IMR-90 (cell line): ENCODE data around the gene LMOD2. TPM values are rescaled to one million over a fixed set of nuclear protein-coding genes. Genes with fewer than 3 reads are reported as not detected.

Experiments
- ATAC-seq: fragments of 200-7000 bp; cut with Tn5 transposase; 2 replicates; pipeline ENCODE4 v1.9.1; 2020; ENCODE audit warnings: low read depth, mild to moderate bottlenecking, moderate library complexity
- BruUV-seq: library from RNA; stranded (reverse); fragments of 400-500 nt; replicated peaks from 2 replicates; lab custom pipeline; 2021; lab: Mats Ljungman, UMichigan
- CTCF ChIA-PET: fragments of 300-600 bp; formaldehyde crosslinking; extraction: SDS; loops from one replicate; lab custom pipeline; 2021; ENCODE audit warnings: antibody characterized with exemption; lab: Yijun Ruan, JAX
- POLR2A ChIA-PET: fragments of 300-600 bp; sonication (Branson Sonifier 250); formaldehyde crosslinking; loops from one replicate; lab custom pipeline; 2022; ENCODE audit warnings: antibody characterized with exemption; ENCODE audit not compliant: unreplicated experiment; lab: Charles Lee
- DNase-seq: peaks from one replicate; pipeline ENCODE4 v3.0.0; 2013
- H2AFZ ChIP-seq: replicated peaks from 2 replicates; pipeline ENCODE3; 2013; ENCODE audit warnings: low read length, mild to moderate bottlenecking; ENCODE audit not compliant: poor library complexity
- H2AK5ac ChIP-seq: 2 replicates; pipeline ENCODE4 v1.6.1; 2013; ENCODE audit warnings: low read depth, low read length, inconsistent platforms
- H2AK9ac ChIP-seq: replicated peaks from 2 replicates; pipeline ENCODE3; 2013; ENCODE audit warnings: mild to moderate bottlenecking, low read depth, low read length, moderate library complexity; ENCODE audit not compliant: poor library complexity
- H2BK120ac ChIP-seq: 2 replicates; pipeline ENCODE4 v1.6.1; 2013; ENCODE audit warnings: low read depth, low read length, inconsistent platforms
- H2BK15ac ChIP-seq: 3 replicates; pipeline ENCODE4 v1.6.1; 2013; ENCODE audit warnings: low read depth, low read length, inconsistent platforms
- H2BK20ac ChIP-seq: 2 replicates; pipeline ENCODE4 v1.6.1; 2013; ENCODE audit warnings: low read depth, mild to moderate bottlenecking, inconsistent platforms, low read length, moderate library complexity
- H2BK5ac ChIP-seq: 2 replicates; pipeline ENCODE4 v1.6.1; 2013; ENCODE audit warnings: mild to moderate bottlenecking, low read depth, low read length, inconsistent platforms; ENCODE audit not compliant: poor library complexity, severe bottlenecking
- H3K14ac ChIP-seq: replicated peaks from 2 replicates; pipeline ENCODE4 v1.6.1; 2013; ENCODE audit warnings: low read depth, low read length, inconsistent platforms
- H3K18ac ChIP-seq: 2 replicates; pipeline ENCODE4 v1.6.1; 2013; ENCODE audit warnings: low read depth, low read length, control low read depth
- H3K23ac ChIP-seq: 2 replicates; pipeline ENCODE4 v1.6.1; 2013; ENCODE audit warnings: low read depth, low read length, inconsistent platforms
- H3K27ac ChIP-seq: 2 replicates; pipeline ENCODE4 v1.5.1; 2013; ENCODE audit warnings: mild to moderate bottlenecking, control low read depth, low read length; ENCODE audit not compliant: insufficient read depth
- H3K27me3 ChIP-seq: 2 replicates; pipeline ENCODE4 v1.6.1; 2013; ENCODE audit warnings: low read length; ENCODE audit not compliant: control insufficient read depth, insufficient read depth
- H3K36me3 ChIP-seq: 2 replicates; pipeline ENCODE4 v1.6.1; 2013; ENCODE audit warnings: low read length, mixed read lengths; ENCODE audit not compliant: control insufficient read depth, insufficient read depth
- H3K4ac ChIP-seq: 2 replicates; pipeline ENCODE4 v1.6.1; 2013; ENCODE audit warnings: low read depth, low read length, inconsistent platforms
- H3K4me1 ChIP-seq: 2 replicates; pipeline ENCODE4 v1.6.1; 2013; ENCODE audit warnings: low read length, mixed read lengths; ENCODE audit not compliant: control insufficient read depth, insufficient read depth
- H3K4me2 ChIP-seq: 2 replicates; pipeline ENCODE4 v1.6.1; 2013; ENCODE audit warnings: low read depth, mild to moderate bottlenecking, control low read depth, low read length, moderate library complexity
- H3K4me3 ChIP-seq: 2 replicates; pipeline ENCODE4 v1.5.1; 2013; ENCODE audit warnings: low read depth, mild to moderate bottlenecking, control low read depth, low read length, moderate library complexity; ENCODE audit not compliant: insufficient read depth
- H3K56ac ChIP-seq: 2 replicates; pipeline ENCODE4 v1.6.1; 2013; ENCODE audit warnings: low read length, inconsistent platforms; ENCODE audit not compliant: insufficient read depth; ENCODE audit errors: extremely low read depth
- H3K79me1 ChIP-seq, 2 experiments: 2 replicates each; pipeline ENCODE4 v1.6.1; 2013; ENCODE audit warnings: low read length in 2 of 2, inconsistent platforms in 1 of 2, low read depth in 1 of 2
- H3K9ac ChIP-seq: 2 replicates; pipeline ENCODE4 v1.6.1; 2013; ENCODE audit warnings: low read depth, low read length, control low read depth
- H3K9me1 ChIP-seq: 2 replicates; pipeline ENCODE4 v1.6.1; 2013; ENCODE audit warnings: low read length, inconsistent platforms; ENCODE audit not compliant: insufficient read depth
- H3K9me3 ChIP-seq: 2 replicates; pipeline ENCODE4 v1.6.1; 2013; ENCODE audit warnings: low read length; ENCODE audit not compliant: control insufficient read depth, insufficient read depth
- H4K20me1 ChIP-seq: 2 replicates; pipeline ENCODE4 v1.6.1; 2013; ENCODE audit warnings: low read length, inconsistent platforms; ENCODE audit not compliant: insufficient read depth
- H4K5ac ChIP-seq: 2 replicates; pipeline ENCODE4 v1.6.1; 2013; ENCODE audit warnings: mild to moderate bottlenecking, low read depth, low read length, control low read depth
- H4K8ac ChIP-seq, 2 experiments: 2 replicates each; pipeline ENCODE4 v1.6.1; 2013; ENCODE audit warnings: low read depth in 2 of 2, low read length in 2 of 2, control low read depth in 1 of 2, inconsistent platforms in 1 of 2
- H4K91ac ChIP-seq: 2 replicates; pipeline ENCODE4 v1.6.1; 2013; ENCODE audit warnings: low read depth, low read length, inconsistent platforms; ENCODE audit not compliant: insufficient read depth
- BHLHE40 ChIP-seq: fragments of 150-350 bp; IDR thresholded peaks from 2 replicates; pipeline ENCODE4 v1.6.1; 2016; ENCODE audit warnings: mild to moderate bottlenecking, low read depth, low read length
- CEBPB ChIP-seq: IDR thresholded peaks from 2 replicates; pipeline ENCODE4 v1.6.1; 2012; ENCODE audit warnings: low read depth, low read length, improper control_type of control experiment
- CHD1 ChIP-seq: IDR thresholded peaks from 2 replicates; pipeline ENCODE4 v1.6.1; 2012; ENCODE audit warnings: low read depth, low read length, improper control_type of control experiment
- CTCF ChIP-seq: conservative IDR thresholded peaks from 2 replicates; pipeline ENCODE4 v1.5.1; 2012; ENCODE audit warnings: mild to moderate bottlenecking, low read depth, low read length, improper control_type of control experiment
- ELK1 ChIP-seq: fragments of 150-350 bp; IDR thresholded peaks from 2 replicates; pipeline ENCODE4 v1.6.1; 2016; ENCODE audit warnings: low read depth, mild to moderate bottlenecking, low read length, moderate library complexity, borderline replicate concordance
- FOS ChIP-seq: fragments of 150-350 bp; IDR thresholded peaks from 2 replicates; pipeline ENCODE4 v1.6.1; 2016; ENCODE audit warnings: low read depth, low read length
- MAFK ChIP-seq: IDR thresholded peaks from 2 replicates; pipeline ENCODE4 v1.6.1; 2012; ENCODE audit warnings: low read depth, low read length, improper control_type of control experiment
- MAZ ChIP-seq: IDR thresholded peaks from 2 replicates; pipeline ENCODE4 v1.6.1; 2012; ENCODE audit warnings: low read depth, mild to moderate bottlenecking, low read length, improper control_type of control experiment, moderate library complexity, borderline replicate concordance
- MXI1 ChIP-seq: IDR thresholded peaks from 2 replicates; pipeline ENCODE4 v1.6.1; 2012; ENCODE audit warnings: low read depth, mild to moderate bottlenecking, low read length, moderate library complexity, borderline replicate concordance
- NFE2L2 ChIP-seq: fragments of 150-350 bp; IDR thresholded peaks from 2 replicates; pipeline ENCODE4 v1.6.1; 2016; ENCODE audit warnings: low read depth, mild to moderate bottlenecking, low read length
- POLR2A ChIP-seq: IDR thresholded peaks from 2 replicates; pipeline ENCODE4 v1.6.1; 2012; ENCODE audit warnings: mild to moderate bottlenecking, low read depth, low read length
- RAD21 ChIP-seq: IDR thresholded peaks from 2 replicates; pipeline ENCODE4 v1.6.1; 2012; ENCODE audit warnings: low read length, improper control_type of control experiment
- RCOR1 ChIP-seq: IDR thresholded peaks from 2 replicates; pipeline ENCODE4 v1.6.1; 2012; ENCODE audit warnings: mild to moderate bottlenecking, low read length, improper control_type of control experiment; ENCODE audit not compliant: insufficient replicate concordance
- RFX5 ChIP-seq: IDR thresholded peaks from 2 replicates; pipeline ENCODE4 v1.8.0; 2012; ENCODE audit warnings: low read depth, mild to moderate bottlenecking, low read length, moderate library complexity
- SMC3 ChIP-seq: fragments of 150-350 bp; IDR thresholded peaks from 2 replicates; pipeline ENCODE4 v1.6.1; 2016; ENCODE audit warnings: low read depth, mild to moderate bottlenecking, antibody characterized with exemption, low read length, moderate library complexity
- USF2 ChIP-seq: fragments of 150-350 bp; IDR thresholded peaks from 2 replicates; pipeline ENCODE4 v1.6.1; 2017; ENCODE audit warnings: mild to moderate bottlenecking, antibody characterized with exemption, low read length, low read depth
- WGBS, 2 experiments: methylation state at CpG; one replicate each; pipeline versions ENCODE4 v1.1.5 to v1.1.7; 2013; ENCODE audit warnings: missing lambda C conversion rate in 2 of 2; ENCODE audit not compliant: insufficient read length in 1 of 2; ENCODE audit errors: extremely low coverage in 2 of 2; 5-methylcytosine and 5-hydroxymethylcytosine counted together
- dilution Hi-C: fragments of 300-500 bp; cut with HindIII; formaldehyde crosslinking; loops from one replicate; pipeline ENCODE4 v1.14.3; 2018; ENCODE audit warnings: low sequenced_read_pairs; ENCODE audit not compliant: unreplicated experiment
- in situ Hi-C: fragments of 300-500 bp; cut with MboI; formaldehyde crosslinking; loops from 3 replicates; pipeline ENCODE4 v1.14.3; 2019; ENCODE audit warnings: low sequenced_read_pairs, inconsistent platforms, mixed read lengths
- intact Hi-C: fragments of 100-400 bp; cut with micrococcal nuclease; formaldehyde crosslinking; loops from 2 replicates; pipeline ENCODE4 v1.10.0; 2022
- polyA plus RNA-seq, 3 experiments: library from polyadenylated mRNA; depleted of rRNA; stranded (reverse); fragments of >200 nt; gene quantifications; 2 replicates each; pipeline ENCODE4 v1.2.3, GENCODE V29; 2012; ENCODE audit warnings: low replicate concordance in 1 of 3
- total RNA-seq: library from RNA; depleted of rRNA; stranded (reverse); fragments of >200 nt; gene quantifications from 2 replicates; pipeline ENCODE4 v1.2.3, GENCODE V29; 2012

Gene LMOD2
- total and polyA plus RNA-seq, 2 of the 4 experiments (the other 2 are of a cell fraction), result not detected

GRCh38 chr7:123637878-123638277 lies 17.8 kb upstream of the LMOD2 start:
- H2AK5ac ChIP-seq, result no peak overlapping the region
- ChIA-PET POLR2A (no interaction called here), CTCF (interaction anchor here (0.6 to 0.9 kb wide), 2 partner anchors 15 to 669 kb away, joined by 3 to 7 read pairs; no protein-coding TSS in a partner anchor)
- no peak overlapping the region for H3K4me3 ChIP-seq
- no peak overlapping the region for H2BK5ac ChIP-seq
- no peak overlapping the region for H3K56ac ChIP-seq
- H4K8ac ChIP-seq, result no peak overlapping the region
- no peak overlapping the region for H3K4ac ChIP-seq
- H2AFZ ChIP-seq, result no peak overlapping the region
- no peak for DNase-seq
- no peak for ATAC-seq
- H3K36me3 ChIP-seq, result no peaks in the 10 kb centered on the region
- H3K4me1 ChIP-seq, result no peaks in the 10 kb centered on the region
- no peak overlapping the region for H2AK9ac ChIP-seq
- in situ Hi-C loops, result loop anchor here (25.0 kb wide), 1 partner anchor 224 kb away; no protein-coding TSS in a partner anchor
- no peak overlapping the region for H4K5ac ChIP-seq
- no peak for TF ChIP-seq CEBPB
- TF ChIP-seq BHLHE40, result no peak
- no peak for TF ChIP-seq CHD1
- TF ChIP-seq CTCF, result no peak
- TF ChIP-seq SMC3, result no peak
- TF ChIP-seq MAZ, result no peak
- TF ChIP-seq ELK1, result no peak
- no peak for TF ChIP-seq NFE2L2
- TF ChIP-seq POLR2A, result no peak
- no peak for TF ChIP-seq RFX5
- no peak for TF ChIP-seq FOS
- TF ChIP-seq USF2, result no peak
- TF ChIP-seq MXI1, result no peak
- TF ChIP-seq RAD21, result no peak
- no peak for TF ChIP-seq MAFK
- TF ChIP-seq RCOR1, result no peak
- no peak overlapping the region for H3K9ac ChIP-seq
- no peaks in the 10 kb centered on the region for H3K79me1 ChIP-seq
- dilution Hi-C loops, result no loop called here
- H3K4me2 ChIP-seq, result no peak overlapping the region
- no peaks in the 10 kb centered on the region for H4K20me1 ChIP-seq
- intact Hi-C loops, result loop anchor here (5.0 to 10.0 kb wide), 5 partner anchors 44 to 1219 kb away; no protein-coding TSS in a partner anchor
- no TSS peak for BruUV-seq
- H2BK20ac ChIP-seq, result no peak overlapping the region
- no peak overlapping the region for H3K27ac ChIP-seq
- H3K9me3 ChIP-seq, result no peaks in the 10 kb centered on the region
- H3K27me3 ChIP-seq, result no peaks in the 10 kb centered on the region
- no peak overlapping the region for H3K23ac ChIP-seq
- H2BK15ac ChIP-seq, result no peak overlapping the region
- no peak overlapping the region for H3K18ac ChIP-seq
- H3K9me1 ChIP-seq, result peaks cover 2% of the 10 kb centered on the region; the same call in 1 of the 2 replicates
- no peak overlapping the region for H3K14ac ChIP-seq
- 92% methylated on average over 2 of the region's 2 CpGs; no CpG with 5 or more reads in 1 of the 2 experiments for WGBS, 2 experiments
- no peak overlapping the region for H2BK120ac ChIP-seq
- H4K91ac ChIP-seq, result no peak overlapping the region
